ENCODE measurements around the gene CCL28. TPM values are rescaled to one million over a fixed set of nuclear protein-coding genes. Genes with fewer than 3 reads are reported as not detected.

Gene CCL28
- total RNA-seq, 2 donors from 2014 or later = 0.30 to 1.3 TPM

GRCh38 chr5:43353668-43354067 lies 58.5 kb downstream of the CCL28 start:
- Histone ChIP-seq H3K27ac (no peak overlapping the region), H3K27me3 (no peaks in the 10 kb centered on the region), H3K9me3 (no peaks in the 10 kb centered on the region), H3K36me3 (no peaks in the 10 kb centered on the region), H3K4me1 (no peaks in the 10 kb centered on the region), H3K4me3 (no peak overlapping the region)
- no peak for DNase-seq (ENCODE audit: low spot score)
- TF ChIP-seq CTCF (IDR thresholded peaks at IDR 0.05) = no peak

DNA sequence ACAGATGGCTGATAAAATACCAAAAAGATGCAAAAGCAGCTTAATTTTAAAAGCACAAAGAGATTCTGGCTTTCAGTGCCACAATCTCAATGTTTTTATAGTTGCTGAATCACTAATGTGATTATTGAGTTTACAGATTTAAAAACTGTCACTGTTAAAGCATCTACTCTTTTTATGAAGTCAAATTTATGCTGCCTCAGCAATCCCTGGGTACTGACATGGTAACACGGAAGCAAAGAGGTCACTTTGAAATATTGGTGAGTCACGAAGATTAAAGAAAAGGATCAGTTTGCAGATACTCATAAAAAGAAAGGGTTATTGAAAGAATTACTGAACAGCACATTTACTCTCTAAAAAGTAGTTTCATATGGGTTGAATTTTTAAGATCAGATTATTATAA lies 59.3 kb downstream of the CCL28 start:
- Histone ChIP-seq H3K27me3 (no peaks in the 10 kb centered on the region), H3K9me3 (no peaks in the 10 kb centered on the region), H3K27ac (no peak overlapping the region), H3K4me3 (no peak overlapping the region), H3K36me3 (no peaks in the 10 kb centered on the region), H3K4me1 (no peaks in the 10 kb centered on the region)
- no peak for DNase-seq (ENCODE audit: low spot score)
- no peak for TF ChIP-seq CTCF (IDR thresholded peaks at IDR 0.05)

GRCh38 chr5:43352131-43352530 lies 60.1 kb downstream of the CCL28 start:
- H3K36me3 ChIP-seq = no peaks in the 10 kb centered on the region
- DNase-seq (ENCODE audit: low spot score) = no peak
- H3K9me3 ChIP-seq = no peaks in the 10 kb centered on the region
- no peak overlapping the region for H3K4me3 ChIP-seq
- TF ChIP-seq CTCF (IDR thresholded peaks at IDR 0.05) = no peak
- H3K27me3 ChIP-seq = no peaks in the 10 kb centered on the region
- no peaks in the 10 kb centered on the region for H3K4me1 ChIP-seq
- H3K27ac ChIP-seq = no peak overlapping the region

DNA sequence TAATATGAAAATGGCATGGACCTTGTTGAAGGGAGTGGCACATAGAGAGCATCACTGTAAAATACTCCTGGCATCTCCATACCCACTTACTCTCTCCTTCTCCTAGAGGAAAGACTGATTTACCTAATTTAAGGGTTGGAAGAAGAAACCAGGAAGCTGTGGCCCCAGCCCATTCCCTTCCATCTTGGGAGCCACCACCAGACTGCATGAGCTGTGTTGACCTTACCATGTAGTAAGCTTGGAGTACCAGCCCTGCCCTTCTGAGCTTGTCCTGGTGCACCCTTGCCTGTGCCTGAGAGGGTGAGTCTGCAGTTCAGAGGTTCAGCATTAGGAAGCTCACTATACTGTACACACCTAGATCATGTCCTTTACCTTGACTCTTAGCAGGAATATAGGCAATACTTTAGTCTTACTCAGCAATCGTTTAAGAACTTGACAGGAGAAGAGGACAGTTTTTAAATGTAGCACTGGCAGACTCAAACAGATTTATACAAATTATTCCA lies 63.3 kb downstream of the CCL28 start:
- H3K9me3 ChIP-seq = no peaks in the 10 kb centered on the region
- H3K4me1 ChIP-seq = no peaks in the 10 kb centered on the region
- DNase-seq (ENCODE audit: low spot score) = no peak
- TF ChIP-seq CTCF (IDR thresholded peaks at IDR 0.05) = no peak
- H3K36me3 ChIP-seq = no peaks in the 10 kb centered on the region
- H3K27me3 ChIP-seq = no peaks in the 10 kb centered on the region
- no peak overlapping the region for H3K27ac ChIP-seq
- no peak overlapping the region for H3K4me3 ChIP-seq

DNA sequence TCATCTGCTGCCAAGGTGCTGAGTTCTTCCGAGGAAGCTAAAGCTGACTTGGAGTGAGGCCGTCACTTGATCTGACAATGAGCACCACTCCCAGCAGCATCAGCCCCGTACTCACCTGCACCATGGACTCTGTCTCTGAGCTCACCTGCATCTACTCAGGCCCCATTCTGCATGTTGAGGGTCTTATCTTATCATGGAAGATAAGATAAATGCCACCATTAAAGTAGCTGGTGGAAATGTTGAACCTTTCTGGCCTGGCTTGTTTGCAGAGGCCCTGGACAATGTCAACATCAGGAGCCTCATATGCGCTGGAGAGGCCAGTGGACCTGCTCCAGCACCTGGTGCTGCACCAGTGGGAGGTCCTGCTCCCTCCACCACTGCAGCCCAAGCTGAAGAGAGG lies 64.0 kb downstream of the CCL28 start:
- Histone ChIP-seq H3K9me3 (no peaks in the 10 kb centered on the region), H3K36me3 (no peaks in the 10 kb centered on the region), H3K27ac (no peak overlapping the region), H3K4me3 (no peak overlapping the region), H3K27me3 (no peaks in the 10 kb centered on the region), H3K4me1 (no peaks in the 10 kb centered on the region)
- no peak for TF ChIP-seq CTCF (IDR thresholded peaks at IDR 0.05)
- DNase-seq (ENCODE audit: low spot score) = no peak

- no peaks in the 10 kb centered on the region for H3K4me1 ChIP-seq
- no peaks in the 10 kb centered on the region for H3K36me3 ChIP-seq
- H3K9me3 ChIP-seq = peaks cover 0 to 13% of the 10 kb centered on the region in 2 donors
- no peak overlapping the region for H3K4me3 ChIP-seq
- no peaks in the 10 kb centered on the region for H3K27me3 ChIP-seq
- H3K27ac ChIP-seq = no peak overlapping the region
- no peak for TF ChIP-seq CTCF (IDR thresholded peaks at IDR 0.05)
- DNase-seq (ENCODE audit: low spot score) = no peak
Observed at GRCh38 chr5:43338862-43339261, 73.3 kb downstream of the CCL28 start.
